ENCODE measurements around the gene SOHLH1. TPM values are rescaled to one million over a fixed set of nuclear protein-coding genes. Genes with fewer than 3 reads are reported as not detected.

The SOHLH1 gene
- total and polyA plus RNA-seq, 2 of the 13 experiments (the other 11 are each of a cell fraction or from before 2014, with no cell fraction given) = 0.15 TPM

DNA sequence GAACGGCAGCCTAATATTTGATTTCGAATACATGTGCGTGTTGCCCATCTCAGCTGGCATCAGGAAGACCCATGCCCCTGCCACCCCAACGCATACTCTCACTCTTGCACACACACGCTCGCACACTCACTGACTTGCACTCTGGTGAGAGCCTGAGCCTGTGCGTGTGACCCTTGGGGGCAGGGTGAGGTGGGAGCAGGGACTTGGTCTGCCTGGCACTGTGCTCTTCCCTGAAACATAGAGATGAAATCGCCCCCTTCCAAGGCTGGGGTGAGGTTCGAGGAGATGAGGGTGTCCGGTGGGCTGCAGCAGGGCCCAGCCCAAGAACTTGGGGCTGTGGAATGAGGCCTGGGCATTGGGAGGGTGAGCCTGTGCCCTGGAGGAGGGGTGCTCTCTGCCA, 35.0 kb downstream of the SOHLH1 start:
- WGBS (ENCODE audit: low lambda C conversion rate) = 0% methylated on average over 3 of the region's 10 CpGs
- no peaks in the 10 kb centered on the region for H3K9me3 ChIP-seq (ENCODE audit: low read length)
- no peaks in the 10 kb centered on the region for H3K36me3 ChIP-seq (replicated peaks in 1 of 2; ENCODE audit: control insufficient read depth in 1 of 2, insufficient read depth in 2 of 2, low read length in 2 of 2)
- no peak overlapping the region for H2AFZ ChIP-seq (ENCODE audit: low read length)
- 0 out of 2 replicates have a peak, but pooled peaks cover 5% of the 10 kb centered on the region for H3K4me1 ChIP-seq (ENCODE audit: insufficient read depth, low read length)
- H3K4me3 ChIP-seq (replicated peaks in 1 of 3; ENCODE audit: insufficient read depth in 1 of 3, low read depth in 2 of 3, low read length in 3 of 3) = no peak overlapping the region
- no TSS peak for BruUV-seq (replicated peaks)
- no peaks in the 10 kb centered on the region for H3K79me2 ChIP-seq (ENCODE audit: insufficient read depth, low read length)
- H3K27me3 ChIP-seq (ENCODE audit: control insufficient read depth in 1 of 2, insufficient read depth in 2 of 2, low read length in 2 of 2) = peaks cover 9 to 52% of the 10 kb centered on the region in 2 experiments; a peak in 4 of 5 replicates
- 0 out of 2 replicates have a peak, but pooled peaks cover 2% of the 10 kb centered on the region for H4K20me1 ChIP-seq (ENCODE audit: insufficient read depth, low read length)
- H3K4me2 ChIP-seq (ENCODE audit: low read depth, low read length) = no peak overlapping the region
- in situ Hi-C loops (cut with HindIII; ENCODE audit: extremely low pct_ligation_motif_present, low pct_unique_long_range_greater_than_20kb) (no loop called here), intact Hi-C loops (cut with micrococcal nuclease; ENCODE audit: unreplicated experiment) (no loop called here)
- no peak overlapping the region for H3K27ac ChIP-seq (ENCODE audit: extremely low read length, insufficient read depth, low read length)
- H3K9ac ChIP-seq (ENCODE audit: insufficient read depth, low read depth, low read length) = no peak overlapping the region
- CTCF ChIA-PET (ENCODE audit: low intra/inter-chr PET ratio, low total read pairs) = no interaction called here
- ATAC-seq (no peak), FAIRE-seq (no peak), DNase-seq (ENCODE audit: low spot score) (no peak)
- POLR2A ChIA-PET = no interaction called here
- no peak for TF ChIP-seq ZFP37 (CRISPR knock-in tag; IDR thresholded peaks at IDR 0.05; ENCODE audit: borderline replicate concordance)
- no peak for TF ChIP-seq CC2D1A (CRISPR knock-in tag; IDR thresholded peaks at IDR 0.05)
- no peak for TF ChIP-seq CREB1 (IDR thresholded peaks at IDR 0.05)
- TF ChIP-seq CREB1 (CRISPR knock-in tag; IDR thresholded peaks at IDR 0.05) = no peak
- TF ChIP-seq, protein P1, sequence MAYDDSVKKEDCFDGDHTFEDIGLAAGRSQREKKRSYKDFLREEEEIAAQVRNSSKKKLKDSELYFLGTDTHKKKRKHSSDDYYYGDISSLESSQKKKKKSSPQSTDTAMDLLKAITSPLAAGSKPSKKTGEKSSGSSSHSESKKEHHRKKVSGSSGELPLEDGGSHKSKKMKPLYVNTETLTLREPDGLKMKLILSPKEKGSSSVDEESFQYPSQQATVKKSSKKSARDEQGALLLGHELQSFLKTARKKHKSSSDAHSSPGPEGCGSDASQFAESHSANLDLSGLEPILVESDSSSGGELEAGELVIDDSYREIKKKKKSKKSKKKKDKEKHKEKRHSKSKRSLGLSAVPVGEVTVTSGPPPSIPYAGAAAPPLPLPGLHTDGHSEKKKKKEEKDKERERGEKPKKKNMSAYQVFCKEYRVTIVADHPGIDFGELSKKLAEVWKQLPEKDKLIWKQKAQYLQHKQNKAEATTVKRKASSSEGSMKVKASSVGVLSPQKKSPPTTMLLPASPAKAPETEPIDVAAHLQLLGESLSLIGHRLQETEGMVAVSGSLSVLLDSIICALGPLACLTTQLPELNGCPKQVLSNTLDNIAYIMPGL (CRISPR knock-in tag; IDR thresholded peaks at IDR 0.05; ENCODE audit: borderline replicate concordance in 1 of 2, low read depth in 1 of 2) = no peak
- TF ChIP-seq, protein P2, sequence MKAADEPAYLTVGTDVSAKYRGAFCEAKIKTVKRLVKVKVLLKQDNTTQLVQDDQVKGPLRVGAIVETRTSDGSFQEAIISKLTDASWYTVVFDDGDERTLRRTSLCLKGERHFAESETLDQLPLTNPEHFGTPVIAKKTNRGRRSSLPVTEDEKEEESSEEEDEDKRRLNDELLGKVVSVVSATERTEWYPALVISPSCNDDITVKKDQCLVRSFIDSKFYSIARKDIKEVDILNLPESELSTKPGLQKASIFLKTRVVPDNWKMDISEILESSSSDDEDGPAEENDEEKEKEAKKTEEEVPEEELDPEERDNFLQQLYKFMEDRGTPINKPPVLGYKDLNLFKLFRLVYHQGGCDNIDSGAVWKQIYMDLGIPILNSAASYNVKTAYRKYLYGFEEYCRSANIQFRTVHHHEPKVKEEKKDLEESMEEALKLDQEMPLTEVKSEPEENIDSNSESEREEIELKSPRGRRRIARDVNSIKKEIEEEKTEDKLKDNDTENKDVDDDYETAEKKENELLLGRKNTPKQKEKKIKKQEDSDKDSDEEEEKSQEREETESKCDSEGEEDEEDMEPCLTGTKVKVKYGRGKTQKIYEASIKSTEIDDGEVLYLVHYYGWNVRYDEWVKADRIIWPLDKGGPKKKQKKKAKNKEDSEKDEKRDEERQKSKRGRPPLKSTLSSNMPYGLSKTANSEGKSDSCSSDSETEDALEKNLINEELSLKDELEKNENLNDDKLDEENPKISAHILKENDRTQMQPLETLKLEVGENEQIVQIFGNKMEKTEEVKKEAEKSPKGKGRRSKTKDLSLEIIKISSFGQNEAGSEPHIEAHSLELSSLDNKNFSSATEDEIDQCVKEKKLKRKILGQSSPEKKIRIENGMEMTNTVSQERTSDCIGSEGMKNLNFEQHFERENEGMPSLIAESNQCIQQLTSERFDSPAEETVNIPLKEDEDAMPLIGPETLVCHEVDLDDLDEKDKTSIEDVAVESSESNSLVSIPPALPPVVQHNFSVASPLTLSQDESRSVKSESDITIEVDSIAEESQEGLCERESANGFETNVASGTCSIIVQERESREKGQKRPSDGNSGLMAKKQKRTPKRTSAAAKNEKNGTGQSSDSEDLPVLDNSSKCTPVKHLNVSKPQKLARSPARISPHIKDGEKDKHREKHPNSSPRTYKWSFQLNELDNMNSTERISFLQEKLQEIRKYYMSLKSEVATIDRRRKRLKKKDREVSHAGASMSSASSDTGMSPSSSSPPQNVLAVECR (CRISPR knock-in tag; IDR thresholded peaks at IDR 0.05; ENCODE audit: borderline replicate concordance) = no peak
- TF ChIP-seq, protein P3, sequence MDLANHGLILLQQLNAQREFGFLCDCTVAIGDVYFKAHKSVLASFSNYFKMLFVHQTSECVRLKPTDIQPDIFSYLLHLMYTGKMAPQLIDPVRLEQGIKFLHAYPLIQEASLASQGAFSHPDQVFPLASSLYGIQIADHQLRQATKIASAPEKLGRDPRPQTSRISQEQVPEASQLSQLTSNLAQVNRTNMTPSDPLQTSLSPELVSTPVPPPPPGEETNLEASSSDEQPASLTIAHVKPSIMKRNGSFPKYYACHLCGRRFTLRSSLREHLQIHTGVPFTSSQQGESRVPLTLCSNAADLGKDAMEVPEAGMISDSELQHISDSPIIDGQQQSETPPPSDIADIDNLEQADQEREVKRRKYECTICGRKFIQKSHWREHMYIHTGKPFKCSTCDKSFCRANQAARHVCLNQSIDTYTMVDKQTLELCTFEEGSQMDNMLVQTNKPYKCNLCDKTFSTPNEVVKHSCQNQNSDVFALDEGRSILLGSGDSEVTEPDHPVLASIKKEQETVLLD (CRISPR knock-in tag; IDR thresholded peaks at IDR 0.05; ENCODE audit: low read depth) = no peak
- TF ChIP-seq SRSF9 (IDR thresholded peaks at IDR 0.05; ENCODE audit: borderline replicate concordance, insufficient read depth, low read depth, low read length, poor library complexity, severe bottlenecking) = no peak
- no peak for TF ChIP-seq TGIF2 (CRISPR knock-in tag; IDR thresholded peaks at IDR 0.05)
- TF ChIP-seq ZNF569 (CRISPR knock-in tag; IDR thresholded peaks at IDR 0.05; ENCODE audit: borderline replicate concordance) = no peak
- TF ChIP-seq, protein P4, sequence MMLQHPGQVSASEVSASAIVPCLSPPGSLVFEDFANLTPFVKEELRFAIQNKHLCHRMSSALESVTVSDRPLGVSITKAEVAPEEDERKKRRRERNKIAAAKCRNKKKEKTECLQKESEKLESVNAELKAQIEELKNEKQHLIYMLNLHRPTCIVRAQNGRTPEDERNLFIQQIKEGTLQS (CRISPR knock-in tag; IDR thresholded peaks at IDR 0.05) = no peak
- no peak for TF ChIP-seq ZNF788 (CRISPR knock-in tag; IDR thresholded peaks at IDR 0.05; ENCODE audit: borderline replicate concordance)
- TF ChIP-seq ARNTL (CRISPR knock-in tag; IDR thresholded peaks at IDR 0.05) = no peak
- TF ChIP-seq, protein P5, sequence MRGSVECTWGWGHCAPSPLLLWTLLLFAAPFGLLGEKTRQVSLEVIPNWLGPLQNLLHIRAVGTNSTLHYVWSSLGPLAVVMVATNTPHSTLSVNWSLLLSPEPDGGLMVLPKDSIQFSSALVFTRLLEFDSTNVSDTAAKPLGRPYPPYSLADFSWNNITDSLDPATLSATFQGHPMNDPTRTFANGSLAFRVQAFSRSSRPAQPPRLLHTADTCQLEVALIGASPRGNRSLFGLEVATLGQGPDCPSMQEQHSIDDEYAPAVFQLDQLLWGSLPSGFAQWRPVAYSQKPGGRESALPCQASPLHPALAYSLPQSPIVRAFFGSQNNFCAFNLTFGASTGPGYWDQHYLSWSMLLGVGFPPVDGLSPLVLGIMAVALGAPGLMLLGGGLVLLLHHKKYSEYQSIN (CRISPR knock-in tag; IDR thresholded peaks at IDR 0.05; ENCODE audit: borderline replicate concordance) = no peak

Data from HepG2 (cell line).